GM12801 (cell line): ENCODE data around the gene SRM.

ENCODE experiments used
- CTCF ChIP-seq: IDR thresholded peaks from one replicate; pipeline ENCODE4 v1.5.1; 2011; ENCODE audit warnings: control low read depth; ENCODE audit not compliant: insufficient read length; ENCODE audit errors: extremely low read depth

SRM gene

GRCh38 chr1:11067716-11068599 is 8.1 kb upstream of the SRM start:
- no peak for TF ChIP-seq CTCF

- no peak for TF ChIP-seq CTCF
These were observed 6.0 kb upstream of the SRM start for GRCh38 chr1:11065796-11066195.

GRCh38 chr1:11064942-11065341 is 5.1 kb upstream of the SRM start:
- no peak for TF ChIP-seq CTCF

- no peak for TF ChIP-seq CTCF
These were observed 3.2 kb upstream of the SRM start for GRCh38 chr1:11062965-11063401.

- TF ChIP-seq CTCF, result no peak
These were observed 2.0 kb upstream of the SRM start for GRCh38 chr1:11061652-11062365.

GRCh38 chr1:11059155-11059967 is 457 bp downstream of the SRM start:
- TF ChIP-seq CTCF, result no peak
